Measurements from ENCODE around the gene TRIM49D2. TPM values are rescaled to one million over a fixed set of nuclear protein-coding genes. Genes with fewer than 3 reads are reported as not detected.
A peak's percentile ranks its signal among the peaks of the same experiment; 100 is the strongest.
"Not testable (repeated sequence)": the region's sequence is repeated elsewhere in the genome, so short reads cannot be mapped to it uniquely, and the experiment has no call there.

Gene TRIM49D2, protein sequence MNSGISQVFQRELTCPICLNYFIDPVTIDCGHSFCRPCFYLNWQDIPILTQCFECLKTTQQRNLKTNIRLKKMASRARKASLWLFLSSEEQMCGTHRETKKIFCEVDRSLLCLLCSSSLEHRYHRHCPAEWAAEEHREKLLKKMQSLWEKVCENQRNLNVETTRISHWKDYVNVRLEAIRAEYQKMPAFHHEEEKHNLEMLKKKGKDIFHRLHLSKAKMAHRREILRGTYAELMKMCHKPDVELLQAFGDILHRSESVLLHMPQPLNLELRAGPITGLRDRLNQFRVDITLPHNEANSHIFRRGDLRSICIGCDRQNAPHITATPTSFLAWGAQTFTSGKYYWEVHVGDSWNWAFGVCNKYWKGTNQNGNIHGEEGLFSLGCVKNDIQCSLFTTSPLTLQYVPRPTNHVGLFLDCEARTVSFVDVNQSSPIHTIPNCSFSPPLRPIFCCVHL
- not detected in 2 replicates for total RNA-seq (2021)
- long read RNA-seq: 0 reads

DNA sequence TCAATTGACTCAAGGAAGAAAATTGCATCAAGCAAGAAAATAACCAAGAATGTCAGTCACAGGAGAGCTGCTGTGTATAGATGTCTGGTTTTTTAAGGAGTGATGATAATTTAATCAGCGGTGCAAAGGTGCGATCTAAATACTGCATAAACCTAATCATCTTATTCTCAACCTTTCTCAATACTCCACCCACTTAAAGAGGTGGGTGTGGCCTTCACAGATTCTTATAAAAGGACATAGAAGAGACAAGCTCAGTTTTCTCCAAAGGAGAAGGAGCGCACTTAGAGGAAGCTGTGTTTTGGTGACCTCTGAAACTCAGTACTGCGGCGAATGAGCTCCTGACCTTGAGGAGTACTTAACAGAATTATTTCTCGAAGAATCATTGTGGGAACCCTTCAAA, at the start of gene TRIM49D2:
Gene TRIM49D2 (plus strand): TSS at position 301 of the 400 bp plus-strand sequence. CDS start 2,698 bp downstream, outside the sequence.
- not testable (repeated sequence) for H4K5ac ChIP-seq (ENCODE audit: insufficient read length, low read depth, low read length); H3K36me3 Mint-ChIP-seq (ENCODE audit: insufficient read depth in 1 of 3, low read depth in 3 of 3); H3K27me3 ChIP-seq (ENCODE audit: insufficient read depth, low read length); H2AK5ac ChIP-seq (ENCODE audit: insufficient read length, low read length); H3K79me1 ChIP-seq (ENCODE audit: insufficient read depth, low read depth, low read length, poor library complexity, severe bottlenecking); H4K8ac ChIP-seq (replicated peaks; ENCODE audit: insufficient read length, low read depth, low read length); H3K14ac ChIP-seq (ENCODE audit: insufficient read depth, low read length); H3K27me3 Mint-ChIP-seq (ENCODE audit: low read depth); H3K9me3 Mint-ChIP-seq; H3T11ph ChIP-seq (ENCODE audit: low read length); H2BK12ac ChIP-seq (ENCODE audit: insufficient read length, low read depth, low read length); H3K4me2 ChIP-seq (ENCODE audit: insufficient read depth, insufficient read length, low read length); H3K4me3 Mint-ChIP-seq; H2BK15ac ChIP-seq (ENCODE audit: low read depth, low read length); H4K20me1 ChIP-seq (ENCODE audit: control insufficient read depth, insufficient read depth, insufficient read length); H3K4me1 Mint-ChIP-seq; H3K23ac ChIP-seq (ENCODE audit: insufficient read length, low read depth, low read length); H2BK20ac ChIP-seq (ENCODE audit: low read depth, low read length, poor library complexity, severe bottlenecking); H3K23me2 ChIP-seq (ENCODE audit: insufficient read length, low read depth, low read length, poor library complexity, severe bottlenecking); H3K9me3 ChIP-seq (ENCODE audit: control insufficient read depth, low read depth, low read length); H2BK120ac ChIP-seq (ENCODE audit: low read depth, low read length, poor library complexity, severe bottlenecking); H3K27ac Mint-ChIP-seq; DNase-seq; H3K27ac ChIP-seq (ENCODE audit: insufficient read length, low read depth, low read length); H2BK5ac ChIP-seq (ENCODE audit: insufficient read length, low read length); H3K56ac ChIP-seq (ENCODE audit: insufficient read length, low read depth, low read length); H3K4me1 ChIP-seq (ENCODE audit: insufficient read depth, low read length); H3K4ac ChIP-seq (ENCODE audit: low read depth, low read length); H3K79me2 ChIP-seq (ENCODE audit: insufficient read depth, low read length); H2AFZ ChIP-seq (ENCODE audit: low read length); H4K91ac ChIP-seq (ENCODE audit: insufficient read length, low read depth, low read length); H3K18ac ChIP-seq (ENCODE audit: insufficient read length, low read depth, low read length); H3K9ac ChIP-seq (ENCODE audit: extremely low read depth, insufficient read length, low read length)
- no CpG with 5 or more reads among the region's 6 CpGs for WGBS (ENCODE audit: extremely low coverage, insufficient read length, low lambda C conversion rate)

DNA sequence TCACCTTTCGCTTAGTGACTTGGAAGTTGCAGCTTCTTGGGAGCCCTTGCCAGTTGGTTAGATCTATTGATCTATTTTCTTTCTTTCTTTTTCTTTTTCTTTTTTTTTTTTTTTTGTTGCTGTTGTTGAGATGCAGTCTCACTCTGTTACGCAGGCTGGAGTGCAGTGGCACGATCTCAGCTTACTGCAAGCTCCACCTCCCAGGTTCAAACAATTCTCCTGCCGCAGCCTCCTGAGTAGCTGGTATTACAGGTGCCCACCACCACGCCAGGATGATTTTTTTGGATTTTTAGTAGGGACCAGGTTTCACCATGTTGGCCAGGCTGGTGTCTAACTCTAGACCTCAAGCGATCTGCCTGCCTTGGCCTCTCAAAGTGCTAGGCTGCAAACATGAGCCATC, 46.4 kb upstream of the TRIM49D2 start:
- H3K27ac Mint-ChIP-seq; H4K20me1 ChIP-seq (ENCODE audit: control insufficient read depth, insufficient read depth, insufficient read length); H3K23me2 ChIP-seq (ENCODE audit: insufficient read length, low read depth, low read length, poor library complexity, severe bottlenecking); H2AK5ac ChIP-seq (ENCODE audit: insufficient read length, low read length); H3K27me3 Mint-ChIP-seq (ENCODE audit: low read depth); H2BK120ac ChIP-seq (ENCODE audit: low read depth, low read length, poor library complexity, severe bottlenecking); H3K9me3 ChIP-seq (ENCODE audit: control insufficient read depth, low read depth, low read length); H2BK20ac ChIP-seq (ENCODE audit: low read depth, low read length, poor library complexity, severe bottlenecking); H3K23ac ChIP-seq (ENCODE audit: insufficient read length, low read depth, low read length); H3K4ac ChIP-seq (ENCODE audit: low read depth, low read length); H3K36me3 Mint-ChIP-seq (ENCODE audit: insufficient read depth in 1 of 3, low read depth in 3 of 3); H3K56ac ChIP-seq (ENCODE audit: insufficient read length, low read depth, low read length); H3K9ac ChIP-seq (ENCODE audit: extremely low read depth, insufficient read length, low read length); H4K91ac ChIP-seq (ENCODE audit: insufficient read length, low read depth, low read length); H3K4me1 ChIP-seq (ENCODE audit: insufficient read depth, low read length); H3K4me3 Mint-ChIP-seq; H3K27ac ChIP-seq (ENCODE audit: insufficient read length, low read depth, low read length); H3K18ac ChIP-seq (ENCODE audit: insufficient read length, low read depth, low read length); H3K79me1 ChIP-seq (ENCODE audit: insufficient read depth, low read depth, low read length, poor library complexity, severe bottlenecking); H3T11ph ChIP-seq (ENCODE audit: low read length); H4K5ac ChIP-seq (ENCODE audit: insufficient read length, low read depth, low read length); H4K8ac ChIP-seq (replicated peaks; ENCODE audit: insufficient read length, low read depth, low read length); H3K4me2 ChIP-seq (ENCODE audit: insufficient read depth, insufficient read length, low read length); H2AFZ ChIP-seq (ENCODE audit: low read length); H2BK12ac ChIP-seq (ENCODE audit: insufficient read length, low read depth, low read length); H2BK5ac ChIP-seq (ENCODE audit: insufficient read length, low read length); H3K79me2 ChIP-seq (ENCODE audit: insufficient read depth, low read length); H2BK15ac ChIP-seq (ENCODE audit: low read depth, low read length); H3K4me1 Mint-ChIP-seq; H3K14ac ChIP-seq (ENCODE audit: insufficient read depth, low read length); H3K9me3 Mint-ChIP-seq; H3K27me3 ChIP-seq (ENCODE audit: insufficient read depth, low read length): not testable (repeated sequence)
- WGBS (ENCODE audit: extremely low coverage, insufficient read length, low lambda C conversion rate): no CpG with 5 or more reads among the region's 6 CpGs
- peak; percentile 3 for DNase-seq

All from H9 (cell line).